Kidney capillary endothelial cell (primary cell): Measurements from ENCODE around the gene ASCL5.

ENCODE experiments used
- DNase-seq: peaks from one replicate; pipeline ENCODE4 v3.0.0-alpha.2; 2018; ENCODE audit warnings: low spot score

The ASCL5 gene

GRCh38 chr1:201136355-201137023 lies 9.5 kb upstream of the ASCL5 start:
- DNase-seq, result no peak

GRCh38 chr1:201134405-201134804 lies 7.4 kb upstream of the ASCL5 start:
- DNase-seq, result no peak

- no peak for DNase-seq
Measured at GRCh38 chr1:201131398-201131797, 4.4 kb upstream of the ASCL5 start.

GRCh38 chr1:201128962-201129361 lies 2.0 kb upstream of the ASCL5 start:
- DNase-seq, result no peak

- no peak for DNase-seq
Measured at GRCh38 chr1:201128476-201128875, 1.5 kb upstream of the ASCL5 start.

- DNase-seq, result no peak
Measured at GRCh38 chr1:201127755-201128455, 921 bp upstream of the ASCL5 start.

- DNase-seq, result no peak
Measured at GRCh38 chr1:201126463-201126831, 537 bp downstream of the ASCL5 start.

GRCh38 chr1:201125800-201126199 lies 1.2 kb downstream of the ASCL5 start:
- no peak for DNase-seq

- peak; percentile 35 for DNase-seq
Measured at GRCh38 chr1:201125019-201125418, 2.0 kb downstream of the ASCL5 start.

GRCh38 chr1:201123866-201124265 lies 3.1 kb downstream of the ASCL5 start:
- no peak for DNase-seq

GRCh38 chr1:201122321-201122957 lies 4.5 kb downstream of the ASCL5 start:
- no peak for DNase-seq

GRCh38 chr1:201119206-201120197 lies 7.5 kb downstream of the ASCL5 start:
- DNase-seq, result peak; percentile 33

GRCh38 chr1:201116091-201116490 lies 10.9 kb downstream of the ASCL5 start:
- no peak for DNase-seq

GRCh38 chr1:201115390-201115937 lies 11.5 kb downstream of the ASCL5 start:
- no peak for DNase-seq

GRCh38 chr1:201114245-201115131 lies 12.5 kb downstream of the ASCL5 start:
- peak; percentile 85 for DNase-seq

- no peak for DNase-seq
Measured at GRCh38 chr1:201113451-201114244, 13.3 kb downstream of the ASCL5 start.

GRCh38 chr1:201112926-201113325 lies 14.1 kb downstream of the ASCL5 start:
- DNase-seq, result no peak

- no peak for DNase-seq
Measured at GRCh38 chr1:201112173-201112731, 14.7 kb downstream of the ASCL5 start, which contains the start of gene CACNA1S. Gene CACNA1S (minus strand): TSS chr1:201112426. CDS start chr1:201112339, 87 bp downstream.

GRCh38 chr1:201111672-201112071 lies 15.3 kb downstream of the ASCL5 start:
- DNase-seq, result no peak
